Sigmoid colon (tissue), 4 donors: ENCODE results near the gene SKI.

Experiments
- EP300 ChIP-seq, 4 donors: sonication (generic); formaldehyde crosslinking; IDR thresholded peaks; one replicate each; pipeline ENCODE4 v1.6.1; 2017; ENCODE audit warnings: antibody characterized with exemption in 4 of 4
- POLR2A ChIP-seq, 2 donors: fragments of 450-650 bp; IDR thresholded peaks; one replicate each; pipeline ENCODE4 v1.6.1; 2016; ENCODE audit warnings: antibody characterized with exemption in 2 of 2, mild to moderate bottlenecking in 2 of 2, moderate library complexity in 2 of 2
- POLR2AphosphoS5 ChIP-seq, 4 donors: sonication (generic); formaldehyde crosslinking; IDR thresholded peaks; one replicate each; pipeline ENCODE4 v1.6.1; 2017; ENCODE audit warnings: antibody characterized with exemption in 4 of 4
- TF ChIP-seq, protein P1 (sequence below), 4 experiments: fragments of 450-650 bp in 3 of 4; fragments of 200-600 bp in 1 of 4; IDR thresholded peaks; one replicate each; pipeline ENCODE4 v1.5.1; 2016 to 2019; ENCODE audit warnings: antibody characterized with exemption in 4 of 4, mild to moderate bottlenecking in 3 of 4, moderate library complexity in 2 of 4

- TF ChIP-seq POLR2A (IDR thresholded peaks at IDR 0.05) (no peak), POLR2AphosphoS5 (IDR thresholded peaks at IDR 0.05) (no peak), EP300 (IDR thresholded peaks at IDR 0.05) (no peak)
- TF ChIP-seq, protein P1, sequence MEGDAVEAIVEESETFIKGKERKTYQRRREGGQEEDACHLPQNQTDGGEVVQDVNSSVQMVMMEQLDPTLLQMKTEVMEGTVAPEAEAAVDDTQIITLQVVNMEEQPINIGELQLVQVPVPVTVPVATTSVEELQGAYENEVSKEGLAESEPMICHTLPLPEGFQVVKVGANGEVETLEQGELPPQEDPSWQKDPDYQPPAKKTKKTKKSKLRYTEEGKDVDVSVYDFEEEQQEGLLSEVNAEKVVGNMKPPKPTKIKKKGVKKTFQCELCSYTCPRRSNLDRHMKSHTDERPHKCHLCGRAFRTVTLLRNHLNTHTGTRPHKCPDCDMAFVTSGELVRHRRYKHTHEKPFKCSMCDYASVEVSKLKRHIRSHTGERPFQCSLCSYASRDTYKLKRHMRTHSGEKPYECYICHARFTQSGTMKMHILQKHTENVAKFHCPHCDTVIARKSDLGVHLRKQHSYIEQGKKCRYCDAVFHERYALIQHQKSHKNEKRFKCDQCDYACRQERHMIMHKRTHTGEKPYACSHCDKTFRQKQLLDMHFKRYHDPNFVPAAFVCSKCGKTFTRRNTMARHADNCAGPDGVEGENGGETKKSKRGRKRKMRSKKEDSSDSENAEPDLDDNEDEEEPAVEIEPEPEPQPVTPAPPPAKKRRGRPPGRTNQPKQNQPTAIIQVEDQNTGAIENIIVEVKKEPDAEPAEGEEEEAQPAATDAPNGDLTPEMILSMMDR (IDR thresholded peaks at IDR 0.05) = no peak
Measured at GRCh38 chr1:2178875-2179274, 49.2 kb upstream of the SKI start.
